Neural crest cell (in vitro differentiated cells): ENCODE data around the gene ADAMTS2. TPM values are rescaled to one million over a fixed set of nuclear protein-coding genes. Genes with fewer than 3 reads are reported as not detected.

Experiments used
- DNase-seq: peaks from one replicate; pipeline ENCODE4 v3.0.0; 2021; ENCODE audit warnings: low read depth, mixed read lengths, low spot score
- H3K27ac Mint-ChIP-seq: one replicate; pipeline ENCODE4 v1.8.0; 2021; ENCODE audit warnings: mild to moderate bottlenecking, mixed read lengths; ENCODE audit not compliant: unreplicated experiment
- H3K27me3 Mint-ChIP-seq: 2 replicates; pipeline ENCODE4 v1.8.0; 2021; ENCODE audit warnings: low read depth, mild to moderate bottlenecking, mixed read lengths
- H3K36me3 Mint-ChIP-seq: 2 replicates; pipeline ENCODE4 v1.8.0; 2021; ENCODE audit warnings: low read depth, mild to moderate bottlenecking, mixed read lengths
- H3K4me1 Mint-ChIP-seq: 2 replicates; pipeline ENCODE4 v1.8.0; 2021; ENCODE audit warnings: mixed read lengths
- H3K4me3 Mint-ChIP-seq: one replicate; pipeline ENCODE4 v1.8.0; 2021; ENCODE audit warnings: mild to moderate bottlenecking, mixed read lengths
- H3K9me3 Mint-ChIP-seq: 2 replicates; pipeline ENCODE4 v1.8.0; 2021; ENCODE audit warnings: mixed read lengths
- CTCF ChIP-seq: fragments of 200-600 bp; sonication (generic); conservative IDR thresholded peaks from 2 replicates; pipeline ENCODE4 v1.5.0; 2021; ENCODE audit warnings: antibody characterized with exemption, mild to moderate bottlenecking
- total RNA-seq: library from RNA; stranded (reverse); gene quantifications from 2 replicates; pipeline ENCODE4 v1.2.1, GENCODE V29; 2021

The ADAMTS2 gene
- total RNA-seq, 1 donor from 2014 or later: 1.5 TPM

- no peaks in the 10 kb centered on the region for H3K4me1 Mint-ChIP-seq
- H3K36me3 Mint-ChIP-seq: no peaks in the 10 kb centered on the region
- H3K27ac Mint-ChIP-seq: no peak overlapping the region
- no peaks in the 10 kb centered on the region for H3K27me3 Mint-ChIP-seq
- H3K4me3 Mint-ChIP-seq: no peak overlapping the region
- TF ChIP-seq CTCF: no peak
- DNase-seq: no peak
- peaks cover 3% of the 10 kb centered on the region for H3K9me3 Mint-ChIP-seq
Observed at GRCh38 chr5:179124273-179124852, 220.9 kb downstream of the ADAMTS2 start.

- H3K4me3 Mint-ChIP-seq: no peak overlapping the region
- H3K4me1 Mint-ChIP-seq: no peaks in the 10 kb centered on the region
- H3K36me3 Mint-ChIP-seq: no peaks in the 10 kb centered on the region
- H3K27me3 Mint-ChIP-seq: no peaks in the 10 kb centered on the region
- H3K9me3 Mint-ChIP-seq: peaks cover 3% of the 10 kb centered on the region
- no peak for TF ChIP-seq CTCF
- no peak overlapping the region for H3K27ac Mint-ChIP-seq
- DNase-seq: no peak
Observed at GRCh38 chr5:179123491-179124272, 221.6 kb downstream of the ADAMTS2 start.

GRCh38 chr5:179123109-179123426, 222.2 kb downstream of the ADAMTS2 start:
- DNase-seq: no peak
- Mint-ChIP-seq H3K36me3 (no peaks in the 10 kb centered on the region), H3K27ac (no peak overlapping the region), H3K27me3 (no peaks in the 10 kb centered on the region), H3K9me3 (peaks cover 3% of the 10 kb centered on the region), H3K4me3 (no peak overlapping the region), H3K4me1 (no peaks in the 10 kb centered on the region)
- TF ChIP-seq CTCF: no peak

GRCh38 chr5:179122411-179123108, 222.7 kb downstream of the ADAMTS2 start:
- Mint-ChIP-seq H3K4me1 (no peaks in the 10 kb centered on the region), H3K27me3 (no peaks in the 10 kb centered on the region), H3K27ac (no peak overlapping the region), H3K4me3 (no peak overlapping the region), H3K9me3 (peaks cover 3% of the 10 kb centered on the region), H3K36me3 (no peaks in the 10 kb centered on the region)
- no peak for TF ChIP-seq CTCF
- DNase-seq: no peak

GRCh38 chr5:179121667-179122111, 223.6 kb downstream of the ADAMTS2 start:
- Mint-ChIP-seq H3K27ac (no peak overlapping the region), H3K27me3 (no peaks in the 10 kb centered on the region), H3K4me1 (no peaks in the 10 kb centered on the region), H3K36me3 (no peaks in the 10 kb centered on the region), H3K9me3 (peaks cover 3% of the 10 kb centered on the region), H3K4me3 (no peak overlapping the region)
- no peak for TF ChIP-seq CTCF
- no peak for DNase-seq
